RCC 7860 (cell line): ENCODE data around the gene VSIG2.

Source experiments
- DNase-seq: peaks from one replicate; pipeline ENCODE4 v3.0.0-alpha.2; 2015; ENCODE audit warnings: low spot score
- FAIRE-seq: peaks from 2 replicates; lab custom pipeline; 2012; peaks lifted over from hg19 to GRCh38; lab: Jason Lieb, UNC

VSIG2 gene

GRCh38 chr11:124766156-124766555, 14.1 kb upstream of the VSIG2 start:
- no peak for FAIRE-seq

GRCh38 chr11:124763156-124763947, 11.3 kb upstream of the VSIG2 start:
- no peak for FAIRE-seq
- DNase-seq: peak; percentile 42

More at GRCh38 chr11:124766156-124766555, 14.1 kb upstream of the VSIG2 start:
- peak; percentile 72 for DNase-seq

GRCh38 chr11:124762624-124763155, 10.6 kb upstream of the VSIG2 start:
- DNase-seq (no peak), FAIRE-seq (no peak)

GRCh38 chr11:124762105-124762623, 10.1 kb upstream of the VSIG2 start, which contains the start of gene ESAM:
ESAM (minus strand) TSS chr11:124762290; CDS start chr11:124762154, 136 bp downstream.
- DNase-seq (no peak), FAIRE-seq (no peak)

GRCh38 chr11:124761301-124762104, 9.4 kb upstream of the VSIG2 start:
- DNase-seq (no peak), FAIRE-seq (no peak)

GRCh38 chr11:124760806-124761205, 8.8 kb upstream of the VSIG2 start:
- DNase-seq (no peak), FAIRE-seq (no peak)

- no peak for FAIRE-seq
- DNase-seq: no peak
Measured at GRCh38 chr11:124760205-124760652, 8.2 kb upstream of the VSIG2 start.

GRCh38 chr11:124759266-124760204, 7.5 kb upstream of the VSIG2 start:
- DNase-seq (no peak), FAIRE-seq (no peak)

- no peak for FAIRE-seq
Measured at GRCh38 chr11:124758355-124759265, 6.6 kb upstream of the VSIG2 start.

GRCh38 chr11:124757320-124757719, 5.3 kb upstream of the VSIG2 start:
- no peak for DNase-seq
- no peak for FAIRE-seq

More at GRCh38 chr11:124758355-124759265, 6.6 kb upstream of the VSIG2 start:
- DNase-seq: peak; percentile 20

- DNase-seq (no peak), FAIRE-seq (no peak)
Measured at GRCh38 chr11:124756753-124757227, 4.7 kb upstream of the VSIG2 start.

GRCh38 chr11:124756033-124756752, 4.1 kb upstream of the VSIG2 start:
- FAIRE-seq (no peak), DNase-seq (no peak)

- DNase-seq (peak; percentile 12), FAIRE-seq (no peak)
Measured at GRCh38 chr11:124754710-124755109, 2.7 kb upstream of the VSIG2 start.

- DNase-seq (peak; percentile 52), FAIRE-seq (no peak)
Measured at GRCh38 chr11:124754309-124754708, 2.3 kb upstream of the VSIG2 start.

GRCh38 chr11:124753624-124754023, 1.6 kb upstream of the VSIG2 start:
- DNase-seq (no peak), FAIRE-seq (no peak)

GRCh38 chr11:124753205-124753604, 1.1 kb upstream of the VSIG2 start:
- DNase-seq (no peak), FAIRE-seq (no peak)

- DNase-seq: no peak
- FAIRE-seq: no peak
Measured at GRCh38 chr11:124752471-124753102, 532 bp upstream of the VSIG2 start.

- FAIRE-seq (no peak), DNase-seq (no peak)
Measured at GRCh38 chr11:124751391-124751740, 689 bp downstream of the VSIG2 start.
